GM21390 (cell line): ENCODE measurements around the gene GPR50.

Source experiments
- ATAC-seq: cut with Tn5 transposase; IDR thresholded peaks from one replicate; pipeline ENCODE4 v1.9.1; 2021; ENCODE audit not compliant: unreplicated experiment

The GPR50 gene

DNA sequence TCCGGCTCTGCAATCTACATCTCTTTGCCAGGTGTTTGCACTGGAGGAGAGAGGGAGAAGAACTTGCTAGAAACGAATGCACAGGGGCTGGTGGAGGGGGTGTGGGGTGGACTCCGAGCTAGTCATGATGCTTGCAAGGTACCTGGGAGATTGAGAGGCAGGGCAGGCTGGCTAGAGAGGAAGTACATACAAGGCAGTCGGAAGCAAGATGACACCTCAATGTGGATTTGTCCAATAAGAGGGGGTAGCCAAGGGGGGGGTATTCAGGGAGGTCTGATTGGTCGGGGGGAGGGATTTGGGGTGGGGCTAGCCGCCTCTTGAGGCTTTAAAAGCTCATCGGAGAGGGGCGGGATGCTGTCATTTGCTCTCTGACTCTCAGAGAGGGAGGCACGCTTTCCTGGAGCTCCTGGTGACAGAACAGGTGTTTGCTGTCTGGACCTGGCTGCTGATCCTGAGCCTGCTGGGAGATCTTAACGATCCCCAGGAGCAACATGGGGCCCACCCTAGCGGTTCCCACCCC is at the start of gene GPR50:
Gene GPR50 (plus strand): TSS at position 354 of the 520 bp plus-strand sequence. CDS start 138 bp downstream, at position 492.
- ATAC-seq, result no peak

DNA sequence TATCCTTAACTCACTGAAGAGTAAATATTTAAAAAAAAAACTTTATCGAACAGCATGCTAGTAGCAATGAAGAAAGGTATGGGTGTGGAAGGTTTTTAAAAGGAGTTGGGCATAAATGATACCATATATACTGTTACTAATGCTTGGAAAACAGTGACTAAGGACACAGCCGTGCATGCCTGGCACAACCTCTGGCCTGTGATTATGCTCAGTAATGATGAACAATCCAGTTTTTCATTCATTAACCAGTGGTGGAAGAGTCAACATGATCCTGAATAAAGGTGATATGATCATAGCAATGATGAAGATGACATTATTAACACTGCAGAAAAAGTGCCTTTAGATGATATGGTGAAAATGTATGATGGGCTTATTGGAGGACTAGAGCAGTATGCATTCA is 43.9 kb upstream of the GPR50 start:
- ATAC-seq, result no peak

DNA sequence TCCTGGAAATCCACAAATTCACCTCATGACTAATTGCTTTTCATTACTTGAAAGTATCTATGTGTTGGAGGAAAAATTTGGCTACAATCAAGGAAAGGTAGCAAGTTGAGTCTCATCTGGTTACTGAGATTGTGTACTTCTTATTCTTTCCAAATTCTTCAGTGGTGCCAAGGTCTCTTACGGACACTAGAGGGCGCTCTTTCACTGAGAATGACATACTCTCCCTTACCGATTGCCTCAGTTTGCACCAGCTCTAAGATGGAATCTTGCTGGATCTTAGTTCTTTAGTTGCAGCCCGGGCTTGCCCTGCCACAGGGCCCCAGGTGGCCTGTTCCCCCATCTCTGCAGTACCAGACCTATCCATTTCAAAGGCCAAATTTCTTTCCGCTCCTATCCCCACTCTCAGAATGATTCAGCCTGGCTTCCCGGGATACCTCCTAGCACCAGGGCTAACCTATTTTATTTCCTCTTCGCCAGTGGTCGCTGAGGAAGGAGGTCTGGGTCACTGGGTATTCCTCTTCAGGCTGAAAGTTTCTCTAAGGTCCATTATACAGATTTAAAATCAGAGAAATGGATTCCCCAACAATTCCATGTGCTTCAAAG is 24.6 kb upstream of the GPR50 start:
- no peak for ATAC-seq

DNA sequence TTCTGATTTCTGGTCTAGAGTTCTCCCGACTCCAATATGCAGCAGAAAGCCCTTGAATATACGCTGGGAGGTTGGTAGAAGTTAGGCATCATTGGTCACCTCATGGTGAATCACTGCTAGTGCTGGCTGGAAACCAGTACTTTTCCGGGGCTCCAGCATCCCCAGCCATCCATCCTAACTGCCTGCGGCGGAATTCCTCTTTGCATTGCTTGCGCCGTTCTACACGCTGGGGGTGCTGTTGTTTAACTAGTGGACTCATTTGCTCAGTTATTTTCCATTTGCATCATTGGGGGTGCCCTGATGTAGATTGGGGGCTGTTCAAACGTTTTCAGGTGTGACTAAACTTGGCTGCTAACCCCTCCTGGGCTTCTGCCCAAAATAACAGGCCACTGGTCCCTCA is 23.3 kb upstream of the GPR50 start:
- ATAC-seq, result no peak

DNA sequence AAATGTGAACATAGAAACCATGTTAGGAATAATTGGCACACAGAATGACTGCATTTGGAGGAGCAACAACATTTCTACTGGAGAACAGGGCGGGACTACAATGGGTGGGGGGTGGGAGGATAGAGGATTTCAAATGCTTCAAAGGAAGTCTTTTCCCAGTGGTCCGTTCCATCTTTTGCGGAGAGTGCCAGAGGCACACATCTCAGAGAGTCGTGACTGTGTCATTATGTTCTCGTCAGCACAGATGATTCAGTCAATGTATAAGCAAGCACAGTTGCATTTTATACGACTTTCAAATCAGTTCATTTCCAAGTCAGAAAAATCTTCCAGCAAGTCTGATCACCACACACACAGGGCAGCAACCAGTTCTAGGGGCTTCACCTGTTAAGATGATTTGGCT is 22.7 kb upstream of the GPR50 start:
- no peak for ATAC-seq

DNA sequence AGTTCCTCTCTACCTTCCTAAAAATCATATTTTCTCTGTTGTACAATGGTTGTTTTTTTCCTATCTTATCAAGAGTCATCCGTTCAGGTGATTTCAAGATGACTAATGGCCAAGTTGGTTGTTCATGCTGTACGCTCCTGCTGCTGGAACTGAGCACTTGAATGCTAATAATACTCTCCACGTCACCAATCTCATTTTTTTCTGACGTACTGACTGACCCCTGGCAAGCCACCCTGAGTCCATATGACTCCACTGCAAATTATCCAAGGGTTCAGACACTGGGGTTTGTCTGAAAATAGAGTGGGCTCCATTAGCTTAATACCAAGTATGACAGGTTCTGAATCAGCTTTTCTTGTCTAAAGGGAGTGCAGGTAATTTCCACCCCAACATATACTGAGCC is 21.1 kb upstream of the GPR50 start:
- ATAC-seq, result no peak

DNA sequence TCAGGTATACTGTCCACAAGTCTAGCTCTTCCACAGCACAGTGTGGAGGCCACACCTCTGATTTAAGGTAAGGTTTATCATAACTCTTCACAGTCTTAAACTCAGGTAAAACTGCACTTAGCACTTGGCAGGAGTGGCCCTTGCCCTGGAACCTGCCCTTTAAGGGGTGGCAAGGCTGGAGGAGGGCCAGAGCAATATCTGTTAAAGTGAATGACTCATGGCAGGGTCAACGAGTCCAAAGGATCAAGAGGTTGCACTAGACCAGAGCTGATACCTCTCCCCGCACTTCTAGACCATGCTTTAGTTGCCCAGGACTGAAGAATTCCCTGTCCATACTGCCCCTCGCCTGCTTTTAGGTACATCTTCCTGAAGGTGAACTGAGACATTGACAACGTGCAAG is 14.7 kb upstream of the GPR50 start:
- no peak for ATAC-seq

DNA sequence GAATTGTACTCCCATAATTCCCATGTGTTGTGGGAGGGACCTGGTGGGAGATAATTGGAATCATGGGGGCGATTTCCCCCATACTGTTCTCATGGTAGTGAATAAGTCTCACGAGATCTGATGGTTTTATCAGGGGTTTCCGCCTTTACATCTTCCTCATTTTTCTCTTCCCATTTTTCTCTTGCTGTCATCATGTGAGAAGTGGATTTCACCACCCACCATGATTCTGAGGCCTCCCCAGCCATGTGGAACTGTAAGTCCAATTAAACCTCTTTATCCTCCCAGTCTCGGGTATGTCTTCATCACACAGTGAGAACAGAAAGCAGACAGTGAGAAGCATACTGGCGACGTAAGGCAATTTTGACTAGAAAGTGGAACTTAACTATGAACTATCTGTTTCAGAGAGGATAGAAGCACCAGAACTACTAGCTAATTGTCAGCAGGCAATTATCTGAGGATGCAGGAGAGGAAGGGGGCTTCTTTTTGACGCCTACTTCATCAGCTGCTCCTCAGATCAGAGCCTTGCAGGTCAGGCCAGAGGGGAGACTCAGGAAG is 8.5 kb upstream of the GPR50 start:
- no peak for ATAC-seq

DNA sequence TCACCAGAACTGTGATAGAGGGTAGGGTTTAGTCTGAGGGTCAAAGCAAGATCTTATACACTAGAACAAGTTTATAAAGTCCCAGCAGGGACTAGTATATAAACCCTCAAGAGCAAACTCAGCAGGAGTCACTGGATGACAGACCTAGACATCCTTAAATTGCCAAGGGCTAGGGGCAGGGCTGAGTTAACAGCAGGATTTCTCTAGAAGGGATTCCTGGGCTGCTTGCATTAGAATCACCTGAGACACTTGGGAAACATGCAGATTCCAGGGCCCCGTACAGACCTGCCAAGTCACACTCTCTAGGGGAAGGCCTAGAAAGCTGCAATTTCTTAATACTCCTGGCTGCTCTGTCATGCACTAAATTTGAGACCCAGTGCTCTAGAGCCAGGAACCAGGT is 6.6 kb upstream of the GPR50 start:
- no peak for ATAC-seq

DNA sequence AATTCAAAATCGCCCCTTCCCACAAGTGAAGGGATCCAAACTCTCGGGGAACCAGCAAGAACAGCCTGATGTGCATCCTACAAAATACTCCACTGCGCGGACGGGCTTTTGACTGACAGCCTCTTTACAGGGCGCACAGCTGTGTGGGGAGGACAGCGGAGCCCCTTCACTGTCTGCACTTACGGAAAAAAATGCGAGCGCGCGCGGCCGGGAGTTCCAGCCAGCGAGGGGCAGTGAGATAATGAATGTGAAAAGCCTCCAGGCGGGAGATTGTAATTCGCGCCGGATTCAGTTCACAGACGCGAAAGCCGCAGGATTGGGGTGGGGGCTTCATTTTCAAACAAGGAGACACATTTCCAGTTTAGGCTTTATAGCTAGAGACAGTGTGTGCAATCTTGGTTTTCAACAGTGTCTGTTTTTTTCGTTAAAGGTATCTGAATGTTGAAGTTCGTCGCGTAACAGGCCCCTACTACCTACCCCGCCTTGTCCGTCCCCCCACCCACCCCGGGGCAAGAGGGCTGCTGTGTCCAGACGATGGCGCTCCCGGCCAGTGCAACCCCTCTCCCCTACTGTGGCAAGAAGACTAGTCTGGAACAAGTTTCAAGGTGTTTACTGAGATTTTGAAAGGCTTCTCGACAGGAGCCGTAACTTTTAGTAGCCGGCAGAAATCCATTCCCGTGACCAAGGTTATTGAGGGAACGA is 1.7 kb upstream of the GPR50 start:
- ATAC-seq, result no peak

DNA sequence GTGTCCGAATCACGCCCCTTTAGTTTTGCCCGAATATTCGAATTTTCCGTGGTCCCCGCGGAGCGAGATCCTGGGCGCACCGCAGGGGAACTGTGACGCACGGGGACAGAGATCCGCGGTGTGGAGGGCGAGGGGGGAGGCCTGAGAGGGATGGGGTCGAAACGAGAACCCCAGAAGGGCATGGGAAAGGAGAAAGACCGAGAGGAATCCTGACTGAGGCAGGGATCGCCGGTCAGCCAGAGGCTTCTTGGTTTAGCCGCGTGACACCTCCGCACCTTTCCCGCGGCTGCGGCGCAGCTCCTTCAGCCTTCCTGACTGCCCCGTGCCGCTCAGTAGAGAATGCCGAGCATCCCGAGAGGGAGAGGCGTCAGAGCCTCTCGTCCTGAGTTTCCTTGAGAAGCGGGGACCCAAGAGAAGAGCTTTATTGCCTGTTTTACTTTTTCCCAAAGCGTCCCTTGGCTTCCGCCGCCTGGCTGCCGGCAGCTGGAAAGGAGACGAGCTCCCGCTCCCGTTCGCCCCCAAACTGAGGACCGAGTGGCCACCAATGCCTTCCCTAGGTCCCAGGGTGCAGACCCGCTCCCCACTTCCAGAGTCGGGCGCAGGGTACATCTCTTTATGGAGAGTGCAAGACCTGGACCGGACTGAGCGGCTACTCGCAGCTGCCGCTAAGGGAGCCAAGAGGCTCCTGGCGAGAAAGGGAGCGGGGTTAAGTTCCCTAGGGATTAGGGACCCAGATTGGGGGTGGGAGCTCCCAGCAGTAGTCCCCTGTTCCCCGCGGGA is 911 bp upstream of the GPR50 start:
- ATAC-seq, result no peak

DNA sequence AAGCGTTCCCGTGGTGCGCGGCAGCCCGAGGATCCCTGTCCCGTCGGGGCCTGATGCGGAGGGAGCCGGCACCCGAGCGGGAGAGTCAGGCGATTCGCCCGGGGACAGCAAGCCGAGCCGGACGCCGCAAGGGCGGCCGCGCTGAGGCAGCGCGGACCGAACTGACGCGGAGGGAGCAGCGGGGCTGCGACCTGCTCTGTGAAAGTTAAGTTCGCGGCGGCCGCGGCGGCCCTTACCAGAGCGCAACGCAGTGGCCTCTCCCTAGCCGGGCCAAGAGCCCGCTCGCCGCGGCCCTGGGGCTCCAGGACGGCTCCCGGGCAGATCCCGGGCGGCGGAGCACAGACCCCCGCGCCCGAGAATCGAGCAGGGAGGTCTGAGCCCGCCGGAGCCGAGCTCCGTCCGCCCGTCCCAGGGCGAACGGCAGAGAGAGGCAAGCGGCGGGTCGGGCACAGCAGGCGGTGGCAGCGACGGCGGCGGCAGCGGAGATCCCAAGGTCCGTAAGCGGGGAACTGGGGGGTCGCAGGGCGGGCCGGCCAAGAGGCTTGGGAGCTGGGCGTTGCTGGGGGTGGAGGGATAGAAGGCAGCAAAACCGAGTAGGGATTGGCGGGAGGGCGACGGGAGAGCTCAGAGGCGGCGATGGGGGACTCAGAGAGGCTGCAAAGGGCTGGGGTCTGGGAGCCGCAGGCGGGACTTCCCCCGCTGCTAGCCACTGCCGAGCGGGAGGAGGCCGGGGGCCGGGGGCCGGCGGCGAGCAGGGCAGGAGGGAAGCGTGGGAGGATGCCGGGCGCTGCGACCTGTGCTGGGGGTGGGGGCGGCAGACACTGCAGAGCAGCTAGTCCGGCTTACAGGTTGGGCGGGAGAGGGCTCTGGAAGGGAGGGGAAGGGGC is 1.0 kb downstream of the GPR50 start:
- ATAC-seq, result no peak

DNA sequence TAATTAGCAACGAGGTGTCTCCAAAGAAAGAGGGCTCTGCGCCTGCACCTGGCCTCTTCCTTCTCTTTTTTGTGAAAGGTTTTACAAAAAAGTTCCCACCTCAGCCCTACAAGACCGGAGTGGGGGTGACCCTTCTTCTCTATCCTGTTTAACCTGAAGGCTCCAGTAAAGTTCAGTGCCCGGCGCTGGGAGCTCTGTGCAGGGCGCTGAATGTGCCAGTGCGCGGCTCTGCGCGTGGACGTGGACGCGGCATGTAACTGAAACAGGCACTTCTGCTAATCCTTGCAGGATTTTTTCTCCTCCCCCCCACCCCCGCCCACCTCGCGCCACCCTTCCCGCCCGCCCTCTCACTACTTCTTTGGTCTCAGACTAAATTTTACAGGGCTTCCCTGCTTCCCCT is 2.4 kb downstream of the GPR50 start:
- ATAC-seq, result no peak

DNA sequence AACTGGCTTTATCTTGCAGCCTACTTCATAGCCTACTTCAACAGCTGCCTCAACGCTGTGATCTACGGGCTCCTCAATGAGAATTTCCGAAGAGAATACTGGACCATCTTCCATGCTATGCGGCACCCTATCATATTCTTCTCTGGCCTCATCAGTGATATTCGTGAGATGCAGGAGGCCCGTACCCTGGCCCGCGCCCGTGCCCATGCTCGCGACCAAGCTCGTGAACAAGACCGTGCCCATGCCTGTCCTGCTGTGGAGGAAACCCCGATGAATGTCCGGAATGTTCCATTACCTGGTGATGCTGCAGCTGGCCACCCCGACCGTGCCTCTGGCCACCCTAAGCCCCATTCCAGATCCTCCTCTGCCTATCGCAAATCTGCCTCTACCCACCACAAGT is 4.0 kb downstream of the GPR50 start:
- ATAC-seq, result no peak

DNA sequence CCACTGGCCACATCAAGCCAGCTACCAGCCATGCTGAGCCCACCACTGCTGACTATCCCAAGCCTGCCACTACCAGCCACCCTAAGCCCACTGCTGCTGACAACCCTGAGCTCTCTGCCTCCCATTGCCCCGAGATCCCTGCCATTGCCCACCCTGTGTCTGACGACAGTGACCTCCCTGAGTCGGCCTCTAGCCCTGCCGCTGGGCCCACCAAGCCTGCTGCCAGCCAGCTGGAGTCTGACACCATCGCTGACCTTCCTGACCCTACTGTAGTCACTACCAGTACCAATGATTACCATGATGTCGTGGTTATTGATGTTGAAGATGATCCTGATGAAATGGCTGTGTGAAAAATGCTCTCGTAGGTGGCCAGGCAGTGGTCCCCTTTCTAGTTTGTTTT is 4.7 kb downstream of the GPR50 start:
- ATAC-seq, result no peak

DNA sequence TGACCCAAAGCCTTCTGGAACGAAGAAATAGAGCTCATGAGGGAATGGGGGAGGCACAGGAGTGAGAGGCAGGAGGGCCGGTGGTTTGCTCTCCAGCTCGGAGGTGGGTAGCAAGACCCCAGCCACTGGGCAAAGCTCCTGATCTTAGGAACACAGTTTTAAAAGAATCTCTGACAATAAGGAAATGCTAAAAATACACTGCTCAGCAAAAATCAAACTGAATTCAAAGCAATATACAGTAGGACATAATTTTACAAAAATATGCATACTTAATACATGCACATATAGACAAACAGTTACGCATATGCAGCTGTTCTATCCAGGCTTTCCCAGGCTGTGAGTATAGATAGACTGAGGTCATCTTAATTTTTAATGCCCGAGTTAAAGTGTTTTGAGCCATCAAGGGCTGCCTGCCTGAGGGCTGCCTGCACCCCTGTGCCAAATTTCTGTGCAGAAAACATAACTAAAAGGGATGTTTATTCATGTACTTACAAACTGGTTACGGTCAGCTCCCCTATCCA is 6.9 kb downstream of the GPR50 start:
- ATAC-seq, result no peak

DNA sequence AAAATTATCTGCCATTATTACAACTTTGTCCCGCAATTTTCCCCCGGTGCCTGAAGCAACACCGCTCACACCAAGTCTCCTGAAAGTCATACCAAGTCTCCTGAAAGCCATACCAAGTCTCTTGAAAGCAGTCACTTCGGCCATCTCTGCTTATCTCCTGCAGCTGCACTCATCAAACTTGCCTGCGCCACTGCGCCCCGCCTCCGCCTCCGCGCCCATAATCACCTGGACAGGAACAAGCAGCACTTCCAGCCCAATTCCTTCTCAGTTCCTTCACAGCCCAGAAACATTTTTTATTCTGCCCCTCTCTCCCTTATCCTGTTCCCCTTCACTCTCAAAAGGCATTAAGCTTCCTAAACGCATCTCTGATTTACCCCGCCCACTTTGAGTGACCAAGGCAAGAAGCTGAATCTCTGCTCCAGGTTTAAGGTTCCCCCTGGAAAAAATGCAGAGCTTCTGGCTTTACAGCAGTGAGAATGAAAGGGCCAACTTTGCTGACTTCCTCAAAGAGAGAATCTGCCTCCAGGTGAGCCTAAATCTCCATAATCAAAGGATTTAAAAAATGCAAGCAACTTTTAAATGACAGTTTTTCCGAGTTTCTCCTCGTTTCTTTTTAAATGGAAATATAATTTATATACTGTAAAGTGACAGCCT is 7.7 kb downstream of the GPR50 start:
- ATAC-seq, result no peak

DNA sequence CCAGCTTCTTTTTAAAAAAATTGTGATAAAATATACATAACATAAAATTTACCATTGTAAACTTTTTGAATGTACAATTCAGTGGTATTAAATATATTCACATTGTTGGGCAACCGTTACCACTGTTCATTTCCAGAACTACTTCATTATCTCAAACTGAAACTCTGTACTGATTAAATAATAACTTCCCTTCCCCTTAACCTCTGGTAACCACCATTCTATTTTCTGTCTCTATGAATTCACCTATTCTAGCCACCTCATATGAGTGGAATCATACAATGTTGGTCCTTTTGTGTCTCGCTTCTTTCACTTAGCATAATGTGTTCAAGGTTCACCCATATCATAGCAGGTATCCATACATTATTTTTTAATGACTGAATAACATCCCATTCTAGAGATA is 8.3 kb downstream of the GPR50 start:
- ATAC-seq, result no peak

DNA sequence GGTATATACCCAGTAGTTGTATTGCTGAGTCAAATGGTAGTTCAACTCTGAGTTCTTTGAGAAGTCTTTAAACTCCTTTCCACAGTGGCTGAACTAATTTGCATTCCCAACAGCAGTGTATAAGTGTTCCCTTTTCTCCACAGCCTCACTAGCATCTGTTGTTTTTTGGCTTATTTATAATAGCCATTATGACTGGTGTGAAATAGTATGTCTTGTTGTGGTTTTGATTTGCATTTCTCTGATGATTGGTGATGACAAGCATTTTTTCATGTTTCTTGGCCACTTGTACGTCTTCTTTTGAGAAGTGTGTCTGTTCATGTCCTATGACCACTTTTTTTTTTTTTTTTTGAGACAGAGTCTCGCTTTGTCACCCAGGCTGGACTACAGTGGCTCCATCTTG is 30.5 kb downstream of the GPR50 start:
- ATAC-seq, result no peak

DNA sequence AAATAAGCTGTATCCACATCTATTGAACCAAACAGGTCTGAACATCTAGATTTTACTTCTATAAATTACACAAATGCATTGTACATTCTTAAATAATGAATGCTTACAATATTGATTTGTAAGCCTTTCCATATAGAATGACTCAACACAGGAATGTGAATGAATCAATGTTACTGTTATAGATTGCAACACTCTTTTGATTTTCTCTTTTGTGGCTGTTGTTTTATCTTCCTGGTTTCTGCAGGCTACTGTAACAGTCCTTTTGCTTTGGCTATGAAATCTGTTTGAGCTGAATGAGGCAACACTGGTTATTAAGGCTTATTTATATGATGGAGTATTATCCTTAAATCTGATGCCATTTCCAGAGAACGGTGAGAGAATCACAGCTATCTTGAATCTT is 49.5 kb downstream of the GPR50 start:
- no peak for ATAC-seq
